Liver (tissue), 3 donors: ENCODE data around the gene KRT14.

ENCODE experiments used
- HNF4A ChIP-seq, 2 donors: conservative IDR thresholded peaks; 2 replicates each; pipeline ENCODE4 v1.6.1; 2016; ENCODE audit warnings: antibody characterized with exemption in 2 of 2, mild to moderate bottlenecking in 2 of 2
- TF ChIP-seq, protein P1 (sequence below): fragments of 150-350 bp; IDR thresholded peaks from 2 replicates; pipeline ENCODE4 v1.5.1; 2017; ENCODE audit warnings: improper control_type of control experiment, low read depth, low read length; ENCODE audit not compliant: missing input control
- donor health status: healthy.
- donor health status: healthy.

DNA sequence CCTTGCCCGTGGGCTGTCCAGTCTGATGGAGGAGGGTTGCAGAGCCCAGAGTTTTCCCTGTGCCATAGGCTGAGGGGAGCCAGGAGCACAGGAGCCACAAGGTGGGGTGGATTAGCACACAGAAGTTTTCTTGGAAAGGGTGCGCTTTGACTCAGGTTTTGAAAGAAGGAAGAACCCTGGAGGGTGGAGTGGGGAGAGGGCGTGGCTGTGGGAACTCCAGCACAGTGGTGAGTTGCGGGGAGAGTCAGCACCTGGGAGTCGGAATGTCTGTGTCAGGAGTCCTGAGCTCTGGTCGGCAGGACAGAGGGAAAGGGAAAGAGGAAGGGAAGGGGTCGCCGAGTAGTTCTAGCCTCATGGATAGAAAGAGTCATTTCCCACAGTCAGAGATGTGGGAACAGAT is 8.9 kb upstream of the KRT14 start:
- TF ChIP-seq, protein P1, sequence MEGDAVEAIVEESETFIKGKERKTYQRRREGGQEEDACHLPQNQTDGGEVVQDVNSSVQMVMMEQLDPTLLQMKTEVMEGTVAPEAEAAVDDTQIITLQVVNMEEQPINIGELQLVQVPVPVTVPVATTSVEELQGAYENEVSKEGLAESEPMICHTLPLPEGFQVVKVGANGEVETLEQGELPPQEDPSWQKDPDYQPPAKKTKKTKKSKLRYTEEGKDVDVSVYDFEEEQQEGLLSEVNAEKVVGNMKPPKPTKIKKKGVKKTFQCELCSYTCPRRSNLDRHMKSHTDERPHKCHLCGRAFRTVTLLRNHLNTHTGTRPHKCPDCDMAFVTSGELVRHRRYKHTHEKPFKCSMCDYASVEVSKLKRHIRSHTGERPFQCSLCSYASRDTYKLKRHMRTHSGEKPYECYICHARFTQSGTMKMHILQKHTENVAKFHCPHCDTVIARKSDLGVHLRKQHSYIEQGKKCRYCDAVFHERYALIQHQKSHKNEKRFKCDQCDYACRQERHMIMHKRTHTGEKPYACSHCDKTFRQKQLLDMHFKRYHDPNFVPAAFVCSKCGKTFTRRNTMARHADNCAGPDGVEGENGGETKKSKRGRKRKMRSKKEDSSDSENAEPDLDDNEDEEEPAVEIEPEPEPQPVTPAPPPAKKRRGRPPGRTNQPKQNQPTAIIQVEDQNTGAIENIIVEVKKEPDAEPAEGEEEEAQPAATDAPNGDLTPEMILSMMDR, result no peak
- TF ChIP-seq HNF4A (conservative IDR thresholded peaks at IDR 0.05), result no peak
